Measurements from ENCODE around the gene CASK. TPM values are rescaled to one million over a fixed set of nuclear protein-coding genes. Genes with fewer than 3 reads are reported as not detected.

Gene CASK
- total and polyA plus RNA-seq, 2 donors from 2014 or later: 15.9 to 58.9 TPM

GRCh38 chrX:41846714-41847113 is 76.6 kb downstream of the CASK start:
- H3K9me3 ChIP-seq (ENCODE audit: control insufficient read depth in 2 of 3, insufficient read depth in 1 of 3, low read length in 3 of 3): peaks cover 0 to 10% (median 2%) of the 10 kb centered on the region in 3 donors
- peaks cover 0 to 2% (median 0%) of the 10 kb centered on the region in 3 donors for H3K36me3 ChIP-seq (ENCODE audit: control insufficient read depth in 2 of 3, insufficient read depth in 3 of 3, low read length in 3 of 3)
- FAIRE-seq (peak; percentile 35), DNase-seq (no peak)
- no peak overlapping the region for H3K9ac ChIP-seq (ENCODE audit: low read length in 3 of 3)
- H3K27me3 ChIP-seq (ENCODE audit: control insufficient read depth, insufficient read depth, low read length): no peaks in the 10 kb centered on the region
- no peak overlapping the region for H3K27ac ChIP-seq (ENCODE audit: low read depth in 2 of 2, low read length in 2 of 2)
- intact Hi-C loops (cut with DNase I): no loop called here
- H3K4me3 ChIP-seq (ENCODE audit: low read length in 3 of 3): no peak overlapping the region
- no peaks in the 10 kb centered on the region for H3K4me1 ChIP-seq (ENCODE audit: control insufficient read depth in 2 of 3, insufficient read depth in 2 of 3, low read depth in 1 of 3, low read length in 3 of 3)
- TF ChIP-seq CTCF (IDR thresholded peaks at IDR 0.05; ENCODE audit: borderline replicate concordance, extremely low read depth, insufficient read depth): no peak

- FAIRE-seq (no peak), DNase-seq (no peak)
- Histone ChIP-seq H3K9me3 (ENCODE audit: control insufficient read depth in 2 of 3, insufficient read depth in 1 of 3, low read length in 3 of 3) (no peaks in the 10 kb centered on the region), H3K27me3 (ENCODE audit: control insufficient read depth, insufficient read depth, low read length) (no peaks in the 10 kb centered on the region), H3K9ac (ENCODE audit: low read length in 3 of 3) (no peak overlapping the region), H3K27ac (ENCODE audit: low read depth in 2 of 2, low read length in 2 of 2) (no peak overlapping the region), H3K4me3 (ENCODE audit: low read length in 3 of 3) (no peak overlapping the region), H3K4me1 (ENCODE audit: control insufficient read depth in 2 of 3, insufficient read depth in 2 of 3, low read depth in 1 of 3, low read length in 3 of 3) (no peaks in the 10 kb centered on the region), H3K36me3 (ENCODE audit: control insufficient read depth in 2 of 3, insufficient read depth in 3 of 3, low read length in 3 of 3) (no peaks in the 10 kb centered on the region)
- no peak for TF ChIP-seq CTCF (IDR thresholded peaks at IDR 0.05; ENCODE audit: borderline replicate concordance, extremely low read depth, insufficient read depth)
- intact Hi-C loops (cut with DNase I): no loop called here
Measured at GRCh38 chrX:41837270-41837944, 85.9 kb downstream of the CASK start.

- H3K9ac ChIP-seq (ENCODE audit: low read length in 3 of 3): no peak overlapping the region
- no peaks in the 10 kb centered on the region for H3K36me3 ChIP-seq (ENCODE audit: control insufficient read depth in 2 of 3, insufficient read depth in 3 of 3, low read length in 3 of 3)
- intact Hi-C loops (cut with DNase I): no loop called here
- no peak for TF ChIP-seq CTCF (IDR thresholded peaks at IDR 0.05; ENCODE audit: borderline replicate concordance, extremely low read depth, insufficient read depth)
- no peaks in the 10 kb centered on the region for H3K9me3 ChIP-seq (ENCODE audit: control insufficient read depth in 2 of 3, insufficient read depth in 1 of 3, low read length in 3 of 3)
- H3K4me1 ChIP-seq (ENCODE audit: control insufficient read depth in 2 of 3, insufficient read depth in 2 of 3, low read depth in 1 of 3, low read length in 3 of 3): no peaks in the 10 kb centered on the region
- no peak overlapping the region for H3K27ac ChIP-seq (ENCODE audit: low read depth in 2 of 2, low read length in 2 of 2)
- DNase-seq (no peak), FAIRE-seq (no peak)
- no peak overlapping the region for H3K4me3 ChIP-seq (ENCODE audit: low read length in 3 of 3)
- no peaks in the 10 kb centered on the region for H3K27me3 ChIP-seq (ENCODE audit: control insufficient read depth, insufficient read depth, low read length)
Measured at GRCh38 chrX:41828826-41829225, 94.5 kb downstream of the CASK start.

GRCh38 chrX:41827886-41828285 is 95.5 kb downstream of the CASK start:
- no peak overlapping the region for H3K27ac ChIP-seq (ENCODE audit: low read depth in 2 of 2, low read length in 2 of 2)
- no peaks in the 10 kb centered on the region for H3K36me3 ChIP-seq (ENCODE audit: control insufficient read depth in 2 of 3, insufficient read depth in 3 of 3, low read length in 3 of 3)
- no peak overlapping the region for H3K9ac ChIP-seq (ENCODE audit: low read length in 3 of 3)
- H3K4me3 ChIP-seq (ENCODE audit: low read length in 3 of 3): no peak overlapping the region
- no peaks in the 10 kb centered on the region for H3K4me1 ChIP-seq (ENCODE audit: control insufficient read depth in 2 of 3, insufficient read depth in 2 of 3, low read depth in 1 of 3, low read length in 3 of 3)
- DNase-seq (no peak), FAIRE-seq (no peak)
- intact Hi-C loops (cut with DNase I): no loop called here
- no peaks in the 10 kb centered on the region for H3K27me3 ChIP-seq (ENCODE audit: control insufficient read depth, insufficient read depth, low read length)
- no peaks in the 10 kb centered on the region for H3K9me3 ChIP-seq (ENCODE audit: control insufficient read depth in 2 of 3, insufficient read depth in 1 of 3, low read length in 3 of 3)
- TF ChIP-seq CTCF (IDR thresholded peaks at IDR 0.05; ENCODE audit: borderline replicate concordance, extremely low read depth, insufficient read depth): no peak

Measured in kidney (tissue), 14 donors.